ENCODE measurements around the gene RPL14.

RPL14 gene

DNA sequence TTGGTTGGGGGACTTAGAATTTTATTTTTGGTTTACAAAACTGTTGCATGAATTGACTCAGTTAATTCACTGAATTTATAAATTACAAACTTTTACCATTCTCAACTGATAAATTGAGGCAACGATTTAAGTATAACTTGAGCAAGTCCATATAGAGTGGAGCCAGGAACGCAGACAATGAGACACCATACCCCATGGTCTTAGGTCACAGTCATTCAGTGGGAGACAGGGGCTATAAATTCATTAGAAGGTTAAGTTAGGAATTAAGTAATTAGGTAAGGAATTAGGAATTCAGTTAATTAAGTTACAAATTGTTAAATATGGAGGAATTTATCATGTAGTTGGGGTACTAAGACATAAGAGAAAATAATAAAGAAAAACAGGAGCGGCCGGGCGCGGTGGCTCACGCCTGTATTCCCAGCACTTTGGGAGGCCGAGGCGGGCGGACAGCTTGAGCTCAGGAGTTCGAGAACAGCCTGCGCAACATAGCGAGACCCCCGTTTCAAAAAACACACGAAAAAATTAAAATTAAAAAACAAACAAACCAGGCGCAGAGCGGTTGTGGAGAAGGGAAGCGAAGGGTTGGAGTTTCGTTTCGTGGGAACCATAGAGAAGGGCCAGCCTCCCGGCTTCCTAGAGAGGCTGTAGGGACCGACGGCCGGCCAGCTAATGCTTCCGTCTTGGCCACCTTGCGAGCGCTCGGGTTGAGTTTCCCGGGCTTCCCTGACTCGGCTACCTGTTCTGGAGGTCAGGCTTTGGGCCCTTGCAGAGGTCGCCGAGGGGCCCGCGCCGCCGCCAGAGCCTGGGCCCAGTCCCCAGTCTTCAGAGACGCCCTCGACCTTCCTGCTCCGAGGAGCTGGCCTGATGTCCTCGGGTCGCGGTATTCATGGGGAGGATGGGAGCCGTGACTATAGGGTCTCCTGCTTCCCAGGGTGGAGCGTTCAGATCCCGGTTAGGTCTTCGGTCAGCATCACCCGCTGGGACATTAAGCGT is 19.6 kb downstream of the RPL14 start, which contains the start of gene ZNF619:
ZNF619 (plus strand) TSS at position 645 of the 993 bp plus-strand sequence. CDS start 858 bp downstream, outside the sequence.
- Histone ChIP-seq H4K20me1 (ENCODE audit: insufficient read depth, low read length) (no peaks in the 10 kb centered on the region), H3K9ac (ENCODE audit: low read length) (peak within 1 kb of the TSS; percentile 68), H3K9me2 (ENCODE audit: low read depth, low read length) (no peaks in the 10 kb centered on the region), H3K4me1 (ENCODE audit: insufficient read depth, low read length, severe bottlenecking) (peaks cover 13% of the 10 kb centered on the region), H3K4me3 (ENCODE audit: low read depth, low read length, poor library complexity, severe bottlenecking) (peak within 1 kb of the TSS; percentile 68), H3K36me3 (ENCODE audit: insufficient read depth, low read length) (no peaks in the 10 kb centered on the region), H3F3A (ENCODE audit: insufficient read depth, low read length) (no peaks in the 10 kb centered on the region), H3K79me2 (ENCODE audit: insufficient read depth, low read length) (no peaks in the 10 kb centered on the region), H2AFZ (ENCODE audit: low read length) (peak within 1 kb of the TSS; percentile 68), H3K27ac (ENCODE audit: low read depth, low read length, poor library complexity, severe bottlenecking) (no peak within 1 kb of the TSS), H3K9me3 (ENCODE audit: low read length) (no peaks in the 10 kb centered on the region), H3K4me2 (ENCODE audit: low read length) (peak within 1 kb of the TSS; percentile 68), H3K27me3 (ENCODE audit: insufficient read depth, low read length) (no peaks in the 10 kb centered on the region)
- TF ChIP-seq, protein P1, sequence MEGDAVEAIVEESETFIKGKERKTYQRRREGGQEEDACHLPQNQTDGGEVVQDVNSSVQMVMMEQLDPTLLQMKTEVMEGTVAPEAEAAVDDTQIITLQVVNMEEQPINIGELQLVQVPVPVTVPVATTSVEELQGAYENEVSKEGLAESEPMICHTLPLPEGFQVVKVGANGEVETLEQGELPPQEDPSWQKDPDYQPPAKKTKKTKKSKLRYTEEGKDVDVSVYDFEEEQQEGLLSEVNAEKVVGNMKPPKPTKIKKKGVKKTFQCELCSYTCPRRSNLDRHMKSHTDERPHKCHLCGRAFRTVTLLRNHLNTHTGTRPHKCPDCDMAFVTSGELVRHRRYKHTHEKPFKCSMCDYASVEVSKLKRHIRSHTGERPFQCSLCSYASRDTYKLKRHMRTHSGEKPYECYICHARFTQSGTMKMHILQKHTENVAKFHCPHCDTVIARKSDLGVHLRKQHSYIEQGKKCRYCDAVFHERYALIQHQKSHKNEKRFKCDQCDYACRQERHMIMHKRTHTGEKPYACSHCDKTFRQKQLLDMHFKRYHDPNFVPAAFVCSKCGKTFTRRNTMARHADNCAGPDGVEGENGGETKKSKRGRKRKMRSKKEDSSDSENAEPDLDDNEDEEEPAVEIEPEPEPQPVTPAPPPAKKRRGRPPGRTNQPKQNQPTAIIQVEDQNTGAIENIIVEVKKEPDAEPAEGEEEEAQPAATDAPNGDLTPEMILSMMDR (IDR thresholded peaks at IDR 0.05; ENCODE audit: low read length): no peak
- no peak for TF ChIP-seq EZH2 (IDR thresholded peaks at IDR 0.05; ENCODE audit: borderline replicate concordance, low read length)

DNA sequence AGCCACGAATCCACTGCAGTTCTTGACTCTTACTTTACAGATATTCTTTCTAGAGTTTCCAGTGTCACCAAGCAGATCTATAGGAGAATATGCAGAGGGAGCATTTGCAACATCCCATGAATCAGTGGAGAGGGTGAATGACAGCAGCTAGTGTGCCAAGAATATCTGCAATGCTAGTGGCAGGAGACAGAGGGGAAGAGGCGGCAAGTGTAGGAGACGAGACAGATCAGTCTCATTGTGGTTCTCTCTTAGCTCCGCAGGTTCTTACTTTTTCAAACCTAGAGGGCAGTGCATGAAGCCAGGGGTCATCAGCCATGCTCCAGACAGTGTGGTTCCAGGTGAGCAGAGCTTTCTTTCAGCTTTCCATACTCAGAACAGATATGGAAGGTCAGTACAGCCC is 20.5 kb downstream of the RPL14 start:
- no peak overlapping the region for H3K27ac ChIP-seq (ENCODE audit: low read depth, low read length, poor library complexity, severe bottlenecking)
- peak overlapping the region; percentile 68 for H3K4me3 ChIP-seq (ENCODE audit: low read depth, low read length, poor library complexity, severe bottlenecking)
- H3K9me2 ChIP-seq (ENCODE audit: low read depth, low read length): no peaks in the 10 kb centered on the region
- no peak for TF ChIP-seq EZH2 (IDR thresholded peaks at IDR 0.05; ENCODE audit: borderline replicate concordance, low read length)
- TF ChIP-seq, protein P1 (IDR thresholded peaks at IDR 0.05; ENCODE audit: low read length): no peak
- no peaks in the 10 kb centered on the region for H3K9me3 ChIP-seq (ENCODE audit: low read length)
- H4K20me1 ChIP-seq (ENCODE audit: insufficient read depth, low read length): no peaks in the 10 kb centered on the region
- H3K4me2 ChIP-seq (ENCODE audit: low read length): peak overlapping the region; percentile 68
- peaks cover 13% of the 10 kb centered on the region for H3K4me1 ChIP-seq (ENCODE audit: insufficient read depth, low read length, severe bottlenecking)
- H3K36me3 ChIP-seq (ENCODE audit: insufficient read depth, low read length): no peaks in the 10 kb centered on the region
- H2AFZ ChIP-seq (ENCODE audit: low read length): no peak overlapping the region
- no peaks in the 10 kb centered on the region for H3K27me3 ChIP-seq (ENCODE audit: insufficient read depth, low read length)
- H3K79me2 ChIP-seq (ENCODE audit: insufficient read depth, low read length): no peaks in the 10 kb centered on the region
- peak overlapping the region; percentile 68; the same call in 1 of the 2 replicates for H3K9ac ChIP-seq (ENCODE audit: low read length)
- no peaks in the 10 kb centered on the region for H3F3A ChIP-seq (ENCODE audit: insufficient read depth, low read length)

DNA sequence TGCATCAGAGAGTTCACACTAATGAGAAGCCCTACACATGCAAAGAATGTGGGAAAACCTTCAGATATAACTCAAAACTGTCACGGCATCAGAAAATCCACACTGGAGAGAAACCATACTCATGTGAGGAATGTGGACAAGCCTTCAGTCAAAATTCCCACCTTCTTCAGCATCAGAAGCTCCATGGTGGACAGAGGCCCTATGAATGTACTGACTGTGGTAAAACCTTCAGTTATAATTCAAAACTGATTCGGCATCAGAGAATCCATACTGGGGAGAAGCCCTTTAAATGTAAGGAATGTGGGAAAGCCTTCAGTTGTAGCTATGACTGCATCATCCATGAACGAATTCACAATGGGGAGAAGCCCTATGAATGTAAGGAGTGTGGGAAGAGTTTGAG is 30.0 kb downstream of the RPL14 start:
- H3K27me3 ChIP-seq (ENCODE audit: insufficient read depth, low read length): no peaks in the 10 kb centered on the region
- H3K27ac ChIP-seq (ENCODE audit: low read depth, low read length, poor library complexity, severe bottlenecking): no peak overlapping the region
- no peak overlapping the region for H2AFZ ChIP-seq (ENCODE audit: low read length)
- no peaks in the 10 kb centered on the region for H3K79me2 ChIP-seq (ENCODE audit: insufficient read depth, low read length)
- no peak overlapping the region for H3K4me3 ChIP-seq (ENCODE audit: low read depth, low read length, poor library complexity, severe bottlenecking)
- H3K9me3 ChIP-seq (ENCODE audit: low read length): peaks cover 14% of the 10 kb centered on the region
- H3K4me1 ChIP-seq (ENCODE audit: insufficient read depth, low read length, severe bottlenecking): no peaks in the 10 kb centered on the region
- no peaks in the 10 kb centered on the region for H3K9me2 ChIP-seq (ENCODE audit: low read depth, low read length)
- no peaks in the 10 kb centered on the region for H4K20me1 ChIP-seq (ENCODE audit: insufficient read depth, low read length)
- no peak overlapping the region for H3K9ac ChIP-seq (ENCODE audit: low read length)
- H3K4me2 ChIP-seq (ENCODE audit: low read length): no peak overlapping the region
- H3F3A ChIP-seq (ENCODE audit: insufficient read depth, low read length): no peaks in the 10 kb centered on the region
- H3K36me3 ChIP-seq (ENCODE audit: insufficient read depth, low read length): peaks cover 20% of the 10 kb centered on the region
- TF ChIP-seq, protein P1 (IDR thresholded peaks at IDR 0.05; ENCODE audit: low read length): no peak
- TF ChIP-seq EZH2 (IDR thresholded peaks at IDR 0.05; ENCODE audit: borderline replicate concordance, low read length): no peak

Data from OCI-LY1 (cell line).